ENCODE data around the gene FOXN3. TPM values are rescaled to one million over a fixed set of nuclear protein-coding genes. Genes with fewer than 3 reads are reported as not detected.

FOXN3 gene
- total RNA-seq, 2 experiments from 2014 or later: 70.3 to 72.7 TPM

GRCh38 chr14:89232265-89233070 is 184.6 kb downstream of the FOXN3 start:
- H3K36me3 Mint-ChIP-seq (ENCODE audit: low read depth): peaks cover 19% of the 10 kb centered on the region
- CTCF ChIA-PET: interaction anchor here (0.6 kb wide), 1 partner anchor 41 kb away, joined by 3 read pairs; no protein-coding TSS in a partner anchor
- ATAC-seq: no peak

GRCh38 chr14:89231426-89232113 is 185.5 kb downstream of the FOXN3 start:
- Mint-ChIP-seq H3K4me1 (ENCODE audit: low read depth) (peaks cover 7% of the 10 kb centered on the region), H3K9me3 (ENCODE audit: insufficient read depth) (no peaks in the 10 kb centered on the region), H3K27me3 (ENCODE audit: low read depth) (no peaks in the 10 kb centered on the region), H3K36me3 (ENCODE audit: low read depth) (peaks cover 15% of the 10 kb centered on the region), H3K4me3 (no peak overlapping the region), H3K27ac (no peak overlapping the region)
- ChIA-PET CTCF (no interaction called here), POLR2A (interaction anchor here (0.6 kb wide), 1 partner anchor 57 kb away, joined by 3 read pairs; no protein-coding TSS in a partner anchor)
- DNase-seq (no peak), ATAC-seq (no peak)

More at GRCh38 chr14:89232265-89233070, 184.6 kb downstream of the FOXN3 start:
- H3K27me3 Mint-ChIP-seq (ENCODE audit: low read depth): no peaks in the 10 kb centered on the region
- no peak overlapping the region for H3K27ac Mint-ChIP-seq
- H3K4me3 Mint-ChIP-seq: no peak overlapping the region
- no peak for DNase-seq
- POLR2A ChIA-PET: interaction anchor here (0.6 kb wide), 1 partner anchor 56 kb away, joined by 3 read pairs; no protein-coding TSS in a partner anchor
- peaks cover 7% of the 10 kb centered on the region for H3K4me1 Mint-ChIP-seq (ENCODE audit: low read depth)
- H3K9me3 Mint-ChIP-seq (ENCODE audit: insufficient read depth): no peaks in the 10 kb centered on the region

- ATAC-seq: no peak
- no peak for DNase-seq
- Mint-ChIP-seq H3K9me3 (ENCODE audit: insufficient read depth) (no peaks in the 10 kb centered on the region), H3K36me3 (ENCODE audit: low read depth) (peaks cover 6% of the 10 kb centered on the region), H3K4me1 (ENCODE audit: low read depth) (peaks cover 9% of the 10 kb centered on the region), H3K4me3 (no peak overlapping the region), H3K27me3 (ENCODE audit: low read depth) (no peaks in the 10 kb centered on the region), H3K27ac (no peak overlapping the region)
- ChIA-PET CTCF (no interaction called here), POLR2A (no interaction called here)
Measured at GRCh38 chr14:89228921-89229639, 188.0 kb downstream of the FOXN3 start.

- H3K27ac Mint-ChIP-seq: no peak overlapping the region
Measured at GRCh38 chr14:89227496-89227836, 189.6 kb downstream of the FOXN3 start.

GRCh38 chr14:89226801-89227495 is 190.1 kb downstream of the FOXN3 start:
- ChIA-PET POLR2A (no interaction called here), CTCF (no interaction called here)
- H3K36me3 Mint-ChIP-seq (ENCODE audit: low read depth): peaks cover 5% of the 10 kb centered on the region
- H3K27me3 Mint-ChIP-seq (ENCODE audit: low read depth): no peaks in the 10 kb centered on the region
- peaks cover 8% of the 10 kb centered on the region for H3K4me1 Mint-ChIP-seq (ENCODE audit: low read depth)
- H3K27ac Mint-ChIP-seq: no peak overlapping the region
- ATAC-seq (no peak), DNase-seq (no peak)
- no peaks in the 10 kb centered on the region for H3K9me3 Mint-ChIP-seq (ENCODE audit: insufficient read depth)
- H3K4me3 Mint-ChIP-seq: no peak overlapping the region

More at GRCh38 chr14:89227496-89227836, 189.6 kb downstream of the FOXN3 start:
- H3K4me1 Mint-ChIP-seq (ENCODE audit: low read depth): peaks cover 6% of the 10 kb centered on the region
- no peak overlapping the region for H3K4me3 Mint-ChIP-seq
- no peaks in the 10 kb centered on the region for H3K9me3 Mint-ChIP-seq (ENCODE audit: insufficient read depth)
- DNase-seq (no peak), ATAC-seq (no peak)
- no peaks in the 10 kb centered on the region for H3K27me3 Mint-ChIP-seq (ENCODE audit: low read depth)
- CTCF ChIA-PET: no interaction called here
- POLR2A ChIA-PET: no interaction called here
- peaks cover 5% of the 10 kb centered on the region for H3K36me3 Mint-ChIP-seq (ENCODE audit: low read depth)

GRCh38 chr14:89225607-89226006 is 191.4 kb downstream of the FOXN3 start:
- no peak overlapping the region for H3K4me3 Mint-ChIP-seq
- ATAC-seq (no peak), DNase-seq (no peak)
- no peaks in the 10 kb centered on the region for H3K9me3 Mint-ChIP-seq (ENCODE audit: insufficient read depth)
- H3K27me3 Mint-ChIP-seq (ENCODE audit: low read depth): no peaks in the 10 kb centered on the region
- ChIA-PET POLR2A (no interaction called here), CTCF (interaction anchor here (1.1 kb wide), 1 partner anchor 17 kb away, joined by 3 read pairs; no protein-coding TSS in a partner anchor)
- H3K4me1 Mint-ChIP-seq (ENCODE audit: low read depth): peaks cover 18% of the 10 kb centered on the region
- peak overlapping the region; percentile 56 for H3K27ac Mint-ChIP-seq
- peaks cover 6% of the 10 kb centered on the region for H3K36me3 Mint-ChIP-seq (ENCODE audit: low read depth)

- ATAC-seq (peak; percentile 90), DNase-seq (no peak)
- ChIA-PET POLR2A (no interaction called here), CTCF (no interaction called here)
- Mint-ChIP-seq H3K4me1 (ENCODE audit: low read depth) (peaks cover 22% of the 10 kb centered on the region), H3K4me3 (no peak overlapping the region), H3K9me3 (ENCODE audit: insufficient read depth) (no peaks in the 10 kb centered on the region), H3K27ac (no peak overlapping the region), H3K36me3 (ENCODE audit: low read depth) (peaks cover 13% of the 10 kb centered on the region), H3K27me3 (ENCODE audit: low read depth) (no peaks in the 10 kb centered on the region)
Measured at GRCh38 chr14:89221109-89221810, 195.8 kb downstream of the FOXN3 start.

GRCh38 chr14:89219051-89219450 is 198.0 kb downstream of the FOXN3 start:
- Mint-ChIP-seq H3K4me3 (no peak overlapping the region), H3K27me3 (ENCODE audit: low read depth) (no peaks in the 10 kb centered on the region), H3K4me1 (ENCODE audit: low read depth) (peaks cover 16% of the 10 kb centered on the region), H3K27ac (no peak overlapping the region), H3K36me3 (ENCODE audit: low read depth) (peaks cover 19% of the 10 kb centered on the region), H3K9me3 (ENCODE audit: insufficient read depth) (no peaks in the 10 kb centered on the region)
- no peak for ATAC-seq
- DNase-seq: no peak
- ChIA-PET CTCF (interaction anchor here (1.5 kb wide), 1 partner anchor 694 kb away, joined by 3 read pairs; no protein-coding TSS in a partner anchor), POLR2A (no interaction called here)

- Mint-ChIP-seq H3K4me1 (ENCODE audit: low read depth) (peaks cover 16% of the 10 kb centered on the region), H3K36me3 (ENCODE audit: low read depth) (peaks cover 20% of the 10 kb centered on the region), H3K4me3 (no peak overlapping the region), H3K27ac (no peak overlapping the region), H3K27me3 (ENCODE audit: low read depth) (no peaks in the 10 kb centered on the region), H3K9me3 (ENCODE audit: insufficient read depth) (no peaks in the 10 kb centered on the region)
- CTCF ChIA-PET: interaction anchor here (1.5 kb wide), 1 partner anchor 696 kb away, joined by 3 read pairs; no protein-coding TSS in a partner anchor
- no peak for DNase-seq
- POLR2A ChIA-PET: no interaction called here
- no peak for ATAC-seq
Measured at GRCh38 chr14:89217891-89218290, 199.1 kb downstream of the FOXN3 start.

GRCh38 chr14:89215531-89215930 is 201.5 kb downstream of the FOXN3 start:
- ChIA-PET CTCF (no interaction called here), POLR2A (no interaction called here)
- H3K36me3 Mint-ChIP-seq (ENCODE audit: low read depth): peaks cover 22% of the 10 kb centered on the region
- H3K9me3 Mint-ChIP-seq (ENCODE audit: insufficient read depth): no peaks in the 10 kb centered on the region
- H3K4me3 Mint-ChIP-seq: no peak overlapping the region
- peaks cover 7% of the 10 kb centered on the region for H3K4me1 Mint-ChIP-seq (ENCODE audit: low read depth)
- no peaks in the 10 kb centered on the region for H3K27me3 Mint-ChIP-seq (ENCODE audit: low read depth)
- ATAC-seq (no peak), DNase-seq (no peak)
- H3K27ac Mint-ChIP-seq: no peak overlapping the region

GRCh38 chr14:89215114-89215513 is 201.9 kb downstream of the FOXN3 start:
- ChIA-PET CTCF (no interaction called here), POLR2A (no interaction called here)
- no peaks in the 10 kb centered on the region for H3K9me3 Mint-ChIP-seq (ENCODE audit: insufficient read depth)
- H3K36me3 Mint-ChIP-seq (ENCODE audit: low read depth): peaks cover 22% of the 10 kb centered on the region
- ATAC-seq: no peak
- DNase-seq: no peak
- peaks cover 5% of the 10 kb centered on the region for H3K4me1 Mint-ChIP-seq (ENCODE audit: low read depth)
- H3K27ac Mint-ChIP-seq: no peak overlapping the region
- H3K4me3 Mint-ChIP-seq: no peak overlapping the region
- no peaks in the 10 kb centered on the region for H3K27me3 Mint-ChIP-seq (ENCODE audit: low read depth)
